ENCODE results near the gene CDC20. TPM values are rescaled to one million over a fixed set of nuclear protein-coding genes. Genes with fewer than 3 reads are reported as not detected.

Gene CDC20
- total and polyA plus RNA-seq, 2 of the 8 experiments (the other 6 are each of a cell fraction or from before 2014, with no cell fraction given): 214 to 221 TPM

GRCh38 chr1:43373066-43373940, 14.5 kb downstream of the CDC20 start:
- H2BK5ac ChIP-seq (ENCODE audit: low read depth, low read length): no peak overlapping the region
- H3K9ac ChIP-seq (replicated peaks in 1 of 4; ENCODE audit: extremely low read depth in 1 of 4, low read depth in 3 of 4, low read length in 3 of 4): no peak overlapping the region
- H4K5ac ChIP-seq (ENCODE audit: insufficient read length, low read depth, low read length): no peak overlapping the region
- H2AFZ ChIP-seq (ENCODE audit: low read length): no peak overlapping the region
- FAIRE-seq (no peak), DNase-seq (ENCODE audit: low read depth in 1 of 2, low spot score in 2 of 2) (no peak)
- H3K56ac ChIP-seq (replicated peaks; ENCODE audit: insufficient read length, low read depth, low read length): no peak overlapping the region
- CTCF ChIA-PET (ENCODE audit: partially characterized antibody): interaction anchor here (1.6 to 1.9 kb wide), 2 partner anchors 40 to 88 kb away, joined by 3 to 6 read pairs; partner anchors contain the start of gene C1orf210
- H3K79me1 ChIP-seq (ENCODE audit: low read depth, low read length): no peaks in the 10 kb centered on the region; the same call in 1 of the 2 replicates
- no peak overlapping the region for H3K14ac ChIP-seq (ENCODE audit: insufficient read length)
- peaks cover 2% of the 10 kb centered on the region; the same call in 1 of the 2 replicates for H3K23me2 ChIP-seq (ENCODE audit: low read depth, low read length)
- no peak overlapping the region for H3K4me3 ChIP-seq (ENCODE audit: extremely low read depth in 1 of 4, insufficient read depth in 2 of 4, low read depth in 3 of 4, low read length in 4 of 4)
- H2BK12ac ChIP-seq (ENCODE audit: low read depth, low read length): no peak overlapping the region
- no peaks in the 10 kb centered on the region for H3K36me3 ChIP-seq (ENCODE audit: control insufficient read depth in 2 of 4, insufficient read depth in 4 of 4, low read length in 3 of 4)
- POLR2A ChIA-PET (ENCODE audit: partially characterized antibody): interaction anchor here (2.2 kb wide), 1 partner anchor 81 kb away, joined by 4 read pairs; the partner anchor contains the start of gene HYI
- H2AK5ac ChIP-seq (ENCODE audit: low read depth, low read length): no peak overlapping the region
- H3K27ac ChIP-seq (ENCODE audit: low read depth, low read length): no peak overlapping the region
- no peak overlapping the region for H3K23ac ChIP-seq (ENCODE audit: insufficient read length)
- WGBS, 2 experiments (ENCODE audit: extremely low coverage in 1 of 2, insufficient coverage in 1 of 2, insufficient read length in 1 of 2, insufficient replicate concordance in 2 of 2, low coverage in 1 of 2, low lambda C conversion rate in 2 of 2, missing lambda C conversion rate in 1 of 2): 89% methylated on average over 4 of the region's 4 CpGs; no CpG with 5 or more reads in 1 of the 2 experiments
- H2BK15ac ChIP-seq (ENCODE audit: low read length): no peak overlapping the region
- H3K9me3 ChIP-seq (ENCODE audit: insufficient read depth in 2 of 2, low read depth in 1 of 2, low read length in 1 of 2): no peaks in the 10 kb centered on the region
- no peak overlapping the region for H4K8ac ChIP-seq (ENCODE audit: extremely low read depth, insufficient read depth, low read length)
- no peak overlapping the region for H3K4ac ChIP-seq (replicated peaks; ENCODE audit: insufficient read length, low read depth, low read length)
- H4K91ac ChIP-seq (replicated peaks; ENCODE audit: insufficient read length, low read length): no peak overlapping the region
- no peak overlapping the region for H2BK120ac ChIP-seq (replicated peaks; ENCODE audit: low read depth, low read length)
- H3K27me3 ChIP-seq (replicated peaks in 1 of 4; ENCODE audit: control insufficient read depth in 3 of 4, extremely low read depth in 1 of 4, insufficient read depth in 3 of 4, low read length in 3 of 4): no peaks in the 10 kb centered on the region
- no peak overlapping the region for H3K18ac ChIP-seq (ENCODE audit: extremely low read depth, low read length)
- no peak overlapping the region for H2BK20ac ChIP-seq (ENCODE audit: low read length)
- peaks cover 0 to 7% (median 5%) of the 10 kb centered on the region in 4 experiments; a peak in 3 of 7 replicates for H3K4me1 ChIP-seq (replicated peaks in 1 of 4; ENCODE audit: control insufficient read depth in 3 of 4, insufficient read depth in 4 of 4, low read length in 3 of 4)
- no peaks in the 10 kb centered on the region for H3K79me2 ChIP-seq (ENCODE audit: control insufficient read depth in 1 of 2, insufficient read depth in 2 of 2, low read length in 2 of 2)
- no peak overlapping the region for H3K4me2 ChIP-seq (ENCODE audit: insufficient read depth in 1 of 2, low read depth in 2 of 2, low read length in 2 of 2)
- peaks cover 0 to 3% of the 10 kb centered on the region in 2 experiments for H4K20me1 ChIP-seq (replicated peaks in 1 of 2; ENCODE audit: control insufficient read depth in 1 of 2, insufficient read depth in 2 of 2, low read length in 2 of 2)
- no peak for TF ChIP-seq RNF2 (IDR thresholded peaks at IDR 0.05; ENCODE audit: borderline replicate concordance, low read depth, low read length, missing control alignments, poor library complexity, severe bottlenecking)
- no peak for TF ChIP-seq NANOG (IDR thresholded peaks at IDR 0.05; ENCODE audit: insufficient read depth, low read depth, low read length, poor library complexity, severe bottlenecking)
- TF ChIP-seq POLR2A (IDR thresholded peaks at IDR 0.05; ENCODE audit: control extremely low read depth in 1 of 2, low read depth in 2 of 2, low read length in 2 of 2): no peak
- no peak for TF ChIP-seq CEBPB (IDR thresholded peaks at IDR 0.05; ENCODE audit: low read depth, low read length)
- TF ChIP-seq CHD1 (IDR thresholded peaks at IDR 0.05; ENCODE audit: low read depth, low read length): no peak

Measured in H1 (cell line).